ENCODE data around the gene NKAIN2.

DNA sequence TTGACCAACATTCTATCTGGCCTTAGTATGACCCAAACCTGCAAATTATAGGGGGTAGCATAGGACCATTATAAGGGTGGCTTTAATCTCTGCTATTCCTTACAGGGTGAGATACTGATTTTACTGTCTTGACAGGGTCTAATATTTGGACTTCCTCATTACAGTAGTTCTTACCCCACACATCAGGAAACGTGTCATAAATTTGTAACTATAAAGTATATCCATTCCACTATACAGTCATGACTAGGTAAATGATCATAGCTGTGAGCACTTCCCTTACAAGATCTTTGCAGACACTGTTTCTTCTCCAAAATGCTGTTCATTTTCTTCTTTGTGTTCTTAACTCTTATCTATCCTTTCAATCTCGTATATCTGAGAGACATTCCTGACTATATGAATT is 639.9 kb downstream of the NKAIN2 start:
- no peak for TF ChIP-seq HDAC2 (IDR thresholded peaks at IDR 0.05)
- TF ChIP-seq, protein P1, sequence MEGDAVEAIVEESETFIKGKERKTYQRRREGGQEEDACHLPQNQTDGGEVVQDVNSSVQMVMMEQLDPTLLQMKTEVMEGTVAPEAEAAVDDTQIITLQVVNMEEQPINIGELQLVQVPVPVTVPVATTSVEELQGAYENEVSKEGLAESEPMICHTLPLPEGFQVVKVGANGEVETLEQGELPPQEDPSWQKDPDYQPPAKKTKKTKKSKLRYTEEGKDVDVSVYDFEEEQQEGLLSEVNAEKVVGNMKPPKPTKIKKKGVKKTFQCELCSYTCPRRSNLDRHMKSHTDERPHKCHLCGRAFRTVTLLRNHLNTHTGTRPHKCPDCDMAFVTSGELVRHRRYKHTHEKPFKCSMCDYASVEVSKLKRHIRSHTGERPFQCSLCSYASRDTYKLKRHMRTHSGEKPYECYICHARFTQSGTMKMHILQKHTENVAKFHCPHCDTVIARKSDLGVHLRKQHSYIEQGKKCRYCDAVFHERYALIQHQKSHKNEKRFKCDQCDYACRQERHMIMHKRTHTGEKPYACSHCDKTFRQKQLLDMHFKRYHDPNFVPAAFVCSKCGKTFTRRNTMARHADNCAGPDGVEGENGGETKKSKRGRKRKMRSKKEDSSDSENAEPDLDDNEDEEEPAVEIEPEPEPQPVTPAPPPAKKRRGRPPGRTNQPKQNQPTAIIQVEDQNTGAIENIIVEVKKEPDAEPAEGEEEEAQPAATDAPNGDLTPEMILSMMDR (IDR thresholded peaks at IDR 0.05 in 2 of 3, conservative IDR thresholded peaks at IDR 0.05 in 1 of 3; ENCODE audit: insufficient read depth in 2 of 3, low read depth in 1 of 3, low read length in 3 of 3), result no peak
- TF ChIP-seq, protein P2, sequence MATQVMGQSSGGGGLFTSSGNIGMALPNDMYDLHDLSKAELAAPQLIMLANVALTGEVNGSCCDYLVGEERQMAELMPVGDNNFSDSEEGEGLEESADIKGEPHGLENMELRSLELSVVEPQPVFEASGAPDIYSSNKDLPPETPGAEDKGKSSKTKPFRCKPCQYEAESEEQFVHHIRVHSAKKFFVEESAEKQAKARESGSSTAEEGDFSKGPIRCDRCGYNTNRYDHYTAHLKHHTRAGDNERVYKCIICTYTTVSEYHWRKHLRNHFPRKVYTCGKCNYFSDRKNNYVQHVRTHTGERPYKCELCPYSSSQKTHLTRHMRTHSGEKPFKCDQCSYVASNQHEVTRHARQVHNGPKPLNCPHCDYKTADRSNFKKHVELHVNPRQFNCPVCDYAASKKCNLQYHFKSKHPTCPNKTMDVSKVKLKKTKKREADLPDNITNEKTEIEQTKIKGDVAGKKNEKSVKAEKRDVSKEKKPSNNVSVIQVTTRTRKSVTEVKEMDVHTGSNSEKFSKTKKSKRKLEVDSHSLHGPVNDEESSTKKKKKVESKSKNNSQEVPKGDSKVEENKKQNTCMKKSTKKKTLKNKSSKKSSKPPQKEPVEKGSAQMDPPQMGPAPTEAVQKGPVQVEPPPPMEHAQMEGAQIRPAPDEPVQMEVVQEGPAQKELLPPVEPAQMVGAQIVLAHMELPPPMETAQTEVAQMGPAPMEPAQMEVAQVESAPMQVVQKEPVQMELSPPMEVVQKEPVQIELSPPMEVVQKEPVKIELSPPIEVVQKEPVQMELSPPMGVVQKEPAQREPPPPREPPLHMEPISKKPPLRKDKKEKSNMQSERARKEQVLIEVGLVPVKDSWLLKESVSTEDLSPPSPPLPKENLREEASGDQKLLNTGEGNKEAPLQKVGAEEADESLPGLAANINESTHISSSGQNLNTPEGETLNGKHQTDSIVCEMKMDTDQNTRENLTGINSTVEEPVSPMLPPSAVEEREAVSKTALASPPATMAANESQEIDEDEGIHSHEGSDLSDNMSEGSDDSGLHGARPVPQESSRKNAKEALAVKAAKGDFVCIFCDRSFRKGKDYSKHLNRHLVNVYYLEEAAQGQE (IDR thresholded peaks at IDR 0.05; ENCODE audit: borderline replicate concordance), result no peak
- TF ChIP-seq, protein P2 (CRISPR knock-in tag; IDR thresholded peaks at IDR 0.05; ENCODE audit: low read depth), result no peak
- TF ChIP-seq ZFX (CRISPR knock-in tag; IDR thresholded peaks at IDR 0.05), result no peak
- no peak for TF ChIP-seq RAD21 (CRISPR knock-in tag; conservative IDR thresholded peaks at IDR 0.05 in 1 of 2, IDR thresholded peaks at IDR 0.05 in 1 of 2)
- no peak for TF ChIP-seq CBX2 (IDR thresholded peaks at IDR 0.05; ENCODE audit: insufficient read depth, low read length, poor library complexity, severe bottlenecking)
- no peak for TF ChIP-seq GABPA (tag; conservative IDR thresholded peaks at IDR 0.05; ENCODE audit: low read depth)
- TF ChIP-seq POLR2AphosphoS2 (IDR thresholded peaks at IDR 0.05; ENCODE audit: low read length), result no peak
- TF ChIP-seq ZNF41 (CRISPR knock-in tag; conservative IDR thresholded peaks at IDR 0.05), result no peak
